HCT116 (cell line): ENCODE results near the gene TLCD3A. TPM values are rescaled to one million over a fixed set of nuclear protein-coding genes. Genes with fewer than 3 reads are reported as not detected.

Source experiments
- ATAC-seq: fragments of 200-7000 bp; cut with Tn5 transposase; 2 replicates; pipeline ENCODE4 v1.9.1; 2020; ENCODE audit warnings: mild to moderate bottlenecking, moderate library complexity
- BruUV-seq: library from RNA; stranded (reverse); fragments of 400-500 nt; replicated peaks from 2 replicates; lab custom pipeline; 2021; lab: Mats Ljungman, UMichigan
- CTCF ChIA-PET: fragments of 300-600 bp; sonication (Branson Sonifier 250); formaldehyde crosslinking; loops from one replicate; lab custom pipeline; 2021; ENCODE audit warnings: antibody characterized with exemption; lab: Charles Lee
- POLR2A ChIA-PET: fragments of 300-600, 350-600 bp; sonication (Branson Sonifier 250); formaldehyde crosslinking; loops from one replicate; lab custom pipeline; 2021; ENCODE audit warnings: antibody characterized with exemption; lab: Charles Lee
- RAD21 ChIA-PET, 2 experiments: fragments of 300-600 bp; sonication (Branson Sonifier 250); formaldehyde crosslinking; loops; one replicate each; lab custom pipeline; 2023; ENCODE audit warnings: low total read pairs in 2 of 2; ENCODE audit not compliant: uncharacterized antibody in 2 of 2, unreplicated experiment in 2 of 2, low non-redundant PET in 1 of 2; lab: Charles Lee
- DNase-seq: peaks from one replicate; pipeline ENCODE4 v3.0.0-alpha.2; 2010; ENCODE audit warnings: low read depth, low spot score
- H2AFZ ChIP-seq: fragments of 200-600 bp; shearing (Covaris generic), sonication (generic); 2 replicates; pipeline ENCODE4 v1.6.1; 2017; ENCODE audit warnings: low read depth, mixed run types, mixed read lengths, antibody characterized with exemption, low read length; ENCODE audit not compliant: poor library complexity, severe bottlenecking
- H3K27ac ChIP-seq: 2 replicates; pipeline ENCODE4 v1.5.1; 2012; ENCODE audit warnings: low read depth, low read length
- H3K27me3 ChIP-seq: fragments of 200-600 bp; sonication (generic); 2 replicates; pipeline ENCODE4 v1.6.1; 2016; ENCODE audit warnings: mixed run types, low read length, mixed read lengths; ENCODE audit not compliant: insufficient read depth
- H3K36me3 ChIP-seq, 2 experiments: fragments of 200-500 bp in 1 of 2; fragments of 200-600 bp in 1 of 2; sonication (Bioruptor generic) in 1 of 2; sonication (generic) in 1 of 2; 2 replicates each; pipeline versions ENCODE4 v1.5.1 to v1.6.1; 2014 to 2016; ENCODE audit warnings: low read length in 2 of 2, inconsistent platforms in 1 of 2, mixed read lengths in 1 of 2, mixed run types in 1 of 2; ENCODE audit not compliant: insufficient read depth in 2 of 2, control insufficient read depth in 1 of 2
- H3K4me1 ChIP-seq, 2 experiments: fragments of 200-600 bp in 1 of 2; sonication (generic) in 1 of 2; 2 replicates each; pipeline versions ENCODE4 v1.5.1 to v1.6.1; 2012 to 2017; ENCODE audit warnings: low read length in 2 of 2, inconsistent platforms in 1 of 2, mild to moderate bottlenecking in 1 of 2, mixed read lengths in 1 of 2, mixed run types in 1 of 2, moderate library complexity in 1 of 2; ENCODE audit not compliant: insufficient read depth in 2 of 2, control insufficient read depth in 1 of 2
- H3K4me2 ChIP-seq: fragments of 200-600 bp; sonication (generic); 2 replicates; pipeline ENCODE4 v1.6.1; 2017; ENCODE audit warnings: mixed run types, low read length, mixed read lengths
- H3K4me3 ChIP-seq, 2 experiments: fragments of 200-600 bp in 1 of 2; sonication (generic) in 1 of 2; replicated peaks in 1 of 2; 2 replicates each; pipeline ENCODE4 v1.5.1; 2011 to 2016; ENCODE audit warnings: low read length in 2 of 2, control low read depth in 1 of 2, low read depth in 1 of 2, mild to moderate bottlenecking in 1 of 2, mixed read lengths in 1 of 2, mixed run types in 1 of 2
- H3K79me2 ChIP-seq: fragments of 200-600 bp; sonication (generic); 2 replicates; pipeline ENCODE4 v1.6.1; 2017; ENCODE audit warnings: mild to moderate bottlenecking, mixed run types, low read length, moderate library complexity, mixed read lengths; ENCODE audit not compliant: insufficient read depth
- H3K9ac ChIP-seq: fragments of 200-600 bp; sonication (generic); 2 replicates; pipeline ENCODE4 v1.6.1; 2016; ENCODE audit warnings: low read length, mixed read lengths
- H3K9me2 ChIP-seq: fragments of 200-600 bp; sonication (generic), shearing (Covaris generic); 2 replicates; pipeline ENCODE4 v1.6.1; 2017; ENCODE audit warnings: mixed run types, mild to moderate bottlenecking, moderate library complexity; ENCODE audit not compliant: insufficient read depth
- H3K9me3 ChIP-seq, 2 experiments: fragments of 200-500 bp in 1 of 2; fragments of 200-600 bp in 1 of 2; sonication (Bioruptor generic) in 1 of 2; sonication (generic) in 1 of 2; 2 replicates each; pipeline ENCODE4 v1.6.1; 2014 to 2017; ENCODE audit warnings: low read length in 2 of 2, mixed read lengths in 2 of 2, inconsistent platforms in 1 of 2, low read depth in 1 of 2, mild to moderate bottlenecking in 1 of 2, mixed run types in 1 of 2, moderate library complexity in 1 of 2; ENCODE audit not compliant: control insufficient read depth in 1 of 2, insufficient read depth in 1 of 2
- H4K20me1 ChIP-seq: fragments of 200-600 bp; sonication (generic), shearing (Covaris generic); 2 replicates; pipeline ENCODE4 v1.6.1; 2017; ENCODE audit warnings: mixed run types, mild to moderate bottlenecking, moderate library complexity; ENCODE audit not compliant: insufficient read depth
- ATF3 ChIP-seq: IDR thresholded peaks from 2 replicates; pipeline ENCODE4 v1.6.1; 2012
- CTCF ChIP-seq, 3 experiments: fragments of 200-600 bp in 1 of 3; sonication (generic) in 1 of 3; IDR thresholded peaks in 2 of 3; conservative IDR thresholded peaks in 1 of 3; 2 replicates each; pipeline ENCODE4 v1.5.1; 2012 to 2017; ENCODE audit warnings: low read depth in 2 of 3, low read length in 2 of 3, antibody characterized with exemption in 1 of 3, borderline replicate concordance in 1 of 3, control low read depth in 1 of 3, mild to moderate bottlenecking in 1 of 3, mixed read lengths in 1 of 3, mixed run types in 1 of 3, moderate library complexity in 1 of 3; ENCODE audit not compliant: insufficient read depth in 1 of 3
- EGR1 ChIP-seq: IDR thresholded peaks from 2 replicates; pipeline ENCODE4 v1.6.1; 2012; ENCODE audit warnings: low read depth
- EZH2phosphoT487 ChIP-seq: fragments of 200-600 bp; IDR thresholded peaks from 2 replicates; pipeline ENCODE4 v1.6.1; 2018; ENCODE audit warnings: antibody characterized with exemption, borderline replicate concordance
- FOSL1 ChIP-seq: IDR thresholded peaks from 2 replicates; pipeline ENCODE4 v1.6.1; 2012; ENCODE audit warnings: low read depth
- JUND ChIP-seq: IDR thresholded peaks from 2 replicates; pipeline ENCODE4 v1.6.1; 2012
- MAX ChIP-seq: IDR thresholded peaks from 2 replicates; pipeline ENCODE4 v1.6.1; 2012
- POLR2A ChIP-seq: IDR thresholded peaks from 2 replicates; pipeline ENCODE4 v1.7.0; 2011; ENCODE audit warnings: borderline replicate concordance; ENCODE audit not compliant: insufficient read depth, insufficient read length; ENCODE audit errors: extremely low read depth
- POLR2AphosphoS5 ChIP-seq: IDR thresholded peaks from 2 replicates; pipeline ENCODE4 v1.6.1; 2011; ENCODE audit warnings: mild to moderate bottlenecking, low read depth, low read length, moderate library complexity
- RAD21 ChIP-seq: IDR thresholded peaks from 2 replicates; pipeline ENCODE4 v1.6.1; 2012; ENCODE audit warnings: low read depth, mild to moderate bottlenecking
- REST ChIP-seq: IDR thresholded peaks from 2 replicates; pipeline ENCODE4 v1.6.1; 2012; ENCODE audit warnings: low read depth
- SIN3A ChIP-seq: IDR thresholded peaks from 2 replicates; pipeline ENCODE4 v1.6.1; 2012; ENCODE audit warnings: low read depth
- SRF ChIP-seq: IDR thresholded peaks from 2 replicates; pipeline ENCODE4 v1.6.1; 2012; ENCODE audit warnings: low read depth
- YY1 ChIP-seq: IDR thresholded peaks from 2 replicates; pipeline ENCODE4 v1.6.1; 2011; ENCODE audit warnings: low read length, low read depth, moderate library complexity, mild to moderate bottlenecking; ENCODE audit not compliant: insufficient replicate concordance; ENCODE audit errors: extremely low read depth
- ZBTB33 ChIP-seq: IDR thresholded peaks from 2 replicates; pipeline ENCODE4 v1.6.1; 2011; ENCODE audit warnings: mild to moderate bottlenecking, low read length, moderate library complexity; ENCODE audit not compliant: insufficient replicate concordance; ENCODE audit errors: extremely low read depth
- ZNF274 ChIP-seq: fragments of 200-500 bp; sonication (Bioruptor generic); IDR thresholded peaks from 2 replicates; pipeline ENCODE4 v1.6.1; 2014; ENCODE audit warnings: mild to moderate bottlenecking, low read depth, low read length, inconsistent platforms
- intact Hi-C: fragments of 100-400 bp; cut with micrococcal nuclease; formaldehyde crosslinking; loops from 2 replicates; pipeline ENCODE4 v1.10.0; 2022
- total RNA-seq: library from RNA; stranded (reverse); gene quantifications from one replicate; pipeline ENCODE4 v1.2.1, GENCODE V29; 2021; ENCODE audit not compliant: unreplicated experiment

Gene TLCD3A
- total RNA-seq, 1 experiment from 2014 or later: 26.0 TPM

- Histone ChIP-seq H3K9me3 (no peaks in the 10 kb centered on the region), H3K27me3 (no peaks in the 10 kb centered on the region), H3K9me2 (no peaks in the 10 kb centered on the region), H2AFZ (no peak overlapping the region), H3K27ac (no peak overlapping the region), H3K79me2 (peaks cover 95% of the 10 kb centered on the region), H3K4me1 (peaks cover 2 to 3% of the 10 kb centered on the region in 2 experiments), H3K4me3 (no peak overlapping the region), H3K36me3 (peaks cover 50 to 78% of the 10 kb centered on the region in 2 experiments), H3K9ac (no peak overlapping the region), H4K20me1 (peaks cover 14% of the 10 kb centered on the region; the same call in 1 of the 2 replicates), H3K4me2 (no peak overlapping the region)
- POLR2A ChIA-PET: no interaction called here
- no TSS peak for BruUV-seq
- RAD21 ChIA-PET: no interaction called here
- ATAC-seq (no peak), DNase-seq (no peak)
- intact Hi-C loops: no loop called here
- TF ChIP-seq JUND: no peak
- no peak for TF ChIP-seq SIN3A
- TF ChIP-seq ZNF274: no peak
- TF ChIP-seq POLR2AphosphoS5: no peak
- no peak for TF ChIP-seq ATF3
- no peak for TF ChIP-seq SRF
- no peak for TF ChIP-seq CTCF (IDR thresholded peaks at IDR 0.05 in 2 of 3, conservative IDR thresholded peaks at IDR 0.05 in 1 of 3; ENCODE audit: borderline replicate concordance in 1 of 3, insufficient read depth in 1 of 3, low read depth in 2 of 3, low read length in 2 of 3)
- TF ChIP-seq RAD21: no peak
- TF ChIP-seq FOSL1: no peak
- TF ChIP-seq YY1: no peak
- TF ChIP-seq POLR2A: no peak
- no peak for TF ChIP-seq EGR1
- no peak for TF ChIP-seq ZBTB33
- no peak for TF ChIP-seq REST
- TF ChIP-seq MAX: no peak
- TF ChIP-seq EZH2phosphoT487: no peak
- CTCF ChIA-PET: no interaction called here
Observed at GRCh38 chr17:745406-745805, 13.0 kb downstream of the TLCD3A start.
